Stimulated activated CD4-positive, alpha-beta T cell treated with anti-CD3 and anti-CD28 coated beads, Interleukin-2, amount 100 ng/mL, for 48 hours (primary cell): ENCODE data around the gene SCYGR6.

Experiments
- DNase-seq, 2 donors: peaks; one replicate each; pipeline ENCODE4 v3.0.0-alpha.2; 2020

Gene SCYGR6

DNA sequence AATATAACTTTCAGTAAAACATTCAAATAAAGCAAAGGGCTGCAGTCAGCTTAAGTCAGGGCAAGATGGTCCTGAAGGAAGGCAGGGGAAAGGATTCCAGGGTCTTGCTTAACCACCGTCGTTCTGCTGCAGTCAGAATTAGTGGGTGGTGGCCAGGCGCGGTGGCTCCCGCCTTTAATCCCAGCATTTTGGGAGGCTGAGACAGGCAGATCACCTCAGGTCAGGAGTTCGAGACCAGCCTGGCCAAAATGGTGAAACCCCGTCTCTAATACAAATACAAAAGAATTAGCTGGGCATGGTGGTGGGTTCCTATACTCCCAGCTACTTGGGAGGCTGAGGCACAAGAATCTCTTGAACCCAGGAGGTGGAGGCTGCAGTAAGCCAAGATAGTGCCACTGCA is 13.6 kb downstream of the SCYGR6 start:
- no peak for DNase-seq

DNA sequence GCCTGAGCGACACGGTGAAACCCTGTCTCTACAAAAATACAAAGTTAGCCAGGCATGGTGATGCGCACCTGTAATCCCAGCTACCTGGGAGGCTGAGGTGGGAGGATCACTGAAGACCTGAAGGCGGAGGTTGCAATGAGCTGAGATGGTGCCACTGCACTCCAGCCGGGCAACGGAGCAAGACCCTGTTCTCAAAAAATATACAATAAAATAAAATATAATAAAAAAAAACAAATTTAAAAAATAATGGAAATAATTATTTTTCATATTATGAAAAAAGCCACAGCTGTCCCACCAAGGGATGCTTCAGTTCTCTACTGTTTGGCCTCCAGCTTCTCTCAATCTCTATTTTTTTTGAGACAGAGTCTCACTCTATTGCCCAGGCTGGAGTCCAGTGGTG is 17.2 kb downstream of the SCYGR6 start:
- no peak for DNase-seq

DNA sequence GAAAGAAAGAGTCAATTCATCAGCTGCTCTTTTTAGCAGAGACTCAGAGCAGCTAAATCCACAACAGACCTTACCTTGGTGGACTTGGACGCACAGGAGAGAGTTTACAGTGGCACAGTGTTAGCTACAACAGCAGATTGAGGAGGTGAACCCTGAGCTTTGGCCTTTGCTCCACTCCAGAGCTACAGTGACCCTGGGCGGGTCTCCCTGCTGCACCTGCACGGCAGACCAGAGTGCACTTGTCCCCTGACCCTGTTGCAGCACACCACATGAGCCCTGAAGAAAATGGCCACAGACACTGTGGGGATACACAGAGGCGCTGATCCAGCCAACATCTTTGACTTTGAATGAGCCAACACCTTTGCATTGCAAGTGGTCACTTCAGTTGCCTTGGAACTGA is 17.7 kb downstream of the SCYGR6 start:
- no peak for DNase-seq

DNA sequence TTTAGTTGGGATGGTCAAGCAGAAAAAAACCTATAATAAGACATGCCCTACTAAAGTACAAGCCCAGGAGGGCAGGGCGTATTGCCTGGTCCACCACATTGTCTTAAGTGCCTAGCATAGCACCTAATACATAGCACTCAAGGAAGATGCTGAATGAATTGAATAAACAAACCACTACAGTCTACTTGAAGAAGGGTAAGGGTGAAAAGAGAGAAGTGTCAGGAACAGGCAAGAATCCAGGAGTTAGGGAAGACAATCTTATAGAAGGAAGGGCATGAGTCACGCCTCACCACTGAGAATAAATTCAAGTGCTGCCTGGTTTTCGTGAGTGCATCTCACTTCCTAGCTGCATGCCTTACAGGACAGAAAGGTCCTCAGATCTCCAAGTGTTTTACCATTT is 20.6 kb downstream of the SCYGR6 start:
- no peak for DNase-seq

DNA sequence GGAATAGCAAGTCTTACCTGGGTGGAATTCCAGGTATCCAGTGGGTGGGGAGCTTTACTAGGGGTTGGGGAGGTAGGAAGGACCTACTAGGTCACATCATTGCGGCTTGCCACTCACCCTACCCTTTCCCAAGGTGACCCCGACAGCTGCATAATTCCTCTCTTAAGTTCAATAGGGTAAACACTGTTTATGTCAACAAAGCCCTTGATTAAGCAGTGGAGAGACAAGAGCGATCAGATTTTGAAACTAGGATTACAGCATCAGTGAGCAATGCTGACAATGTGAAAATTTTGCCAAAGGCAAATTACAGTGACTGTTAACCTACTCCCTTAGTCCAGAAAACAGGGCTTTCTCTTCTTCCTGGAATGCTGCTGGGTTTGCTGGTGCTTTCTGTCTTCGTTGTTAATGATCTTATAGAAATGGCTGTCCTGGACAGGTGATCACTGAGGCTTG is 21.3 kb downstream of the SCYGR6 start:
- DNase-seq: no peak

DNA sequence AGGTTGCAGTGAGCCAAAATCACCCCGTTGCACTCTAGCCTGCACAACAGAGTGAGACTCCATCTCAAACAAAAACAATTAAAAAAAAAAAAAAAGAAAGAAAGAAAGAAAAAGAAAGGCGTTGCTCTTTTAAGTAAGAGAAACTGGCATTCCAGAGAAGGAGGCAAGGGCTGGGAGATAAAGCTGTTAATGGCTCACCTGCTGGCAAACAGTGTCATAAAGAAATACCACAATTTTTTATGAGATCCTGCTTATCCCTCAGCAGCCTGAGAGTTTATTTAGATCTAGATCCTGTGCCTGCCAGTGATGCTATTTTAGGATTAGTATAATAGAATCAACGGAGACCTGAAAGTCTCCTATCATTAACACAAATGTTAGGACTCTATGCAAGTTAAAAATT is 23.0 kb downstream of the SCYGR6 start:
- DNase-seq: no peak

DNA sequence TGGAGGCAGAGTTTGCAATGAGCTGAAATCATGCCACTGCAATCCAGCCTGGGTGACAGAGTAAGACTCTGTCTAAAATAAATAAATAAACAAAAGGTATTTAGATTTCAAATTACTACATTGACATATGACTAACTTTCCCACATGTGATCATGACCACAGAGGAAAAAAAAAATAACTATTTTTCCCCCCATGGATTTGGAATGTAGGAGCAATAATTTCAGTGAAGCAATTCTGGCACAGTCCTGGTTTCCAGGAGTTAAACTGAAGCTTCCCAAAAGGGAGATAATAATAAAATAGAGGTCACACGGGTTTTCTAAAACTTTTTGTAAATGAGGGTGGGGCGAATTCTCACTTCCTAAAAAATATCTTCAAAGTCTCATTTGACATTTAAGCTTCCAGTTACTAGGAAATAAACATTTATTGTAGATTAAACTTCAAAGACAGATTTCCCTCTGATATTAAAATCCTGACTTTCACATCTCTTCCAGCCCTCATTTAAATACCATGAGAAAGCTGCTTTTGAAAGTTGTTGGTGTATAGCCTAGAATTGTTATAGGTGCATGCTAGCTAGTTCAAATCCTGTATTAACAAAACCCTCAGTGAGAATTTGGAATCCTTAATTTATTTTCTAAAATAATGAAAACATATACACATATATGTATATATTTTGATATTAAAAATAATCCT is 27.4 kb downstream of the SCYGR6 start:
- no peak for DNase-seq

DNA sequence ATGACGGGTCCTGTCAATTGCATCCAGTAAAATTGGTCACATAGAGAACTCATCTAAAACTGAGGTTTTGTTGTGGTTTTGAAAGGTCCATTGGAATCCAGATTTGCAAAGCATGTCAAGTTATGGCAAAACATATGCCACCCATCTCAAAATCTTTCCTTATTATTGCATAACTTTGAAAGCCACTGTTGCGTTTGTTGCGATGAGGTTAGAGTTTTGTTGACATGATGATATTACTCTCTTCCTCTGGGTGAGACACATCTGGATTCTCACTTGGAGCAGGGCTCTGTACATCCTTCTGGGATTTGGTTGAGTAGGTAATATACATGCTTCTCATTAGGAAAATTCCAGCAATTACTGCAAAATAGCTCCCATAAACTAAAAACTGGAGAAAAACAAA is 37.4 kb downstream of the SCYGR6 start:
- no peak for DNase-seq

DNA sequence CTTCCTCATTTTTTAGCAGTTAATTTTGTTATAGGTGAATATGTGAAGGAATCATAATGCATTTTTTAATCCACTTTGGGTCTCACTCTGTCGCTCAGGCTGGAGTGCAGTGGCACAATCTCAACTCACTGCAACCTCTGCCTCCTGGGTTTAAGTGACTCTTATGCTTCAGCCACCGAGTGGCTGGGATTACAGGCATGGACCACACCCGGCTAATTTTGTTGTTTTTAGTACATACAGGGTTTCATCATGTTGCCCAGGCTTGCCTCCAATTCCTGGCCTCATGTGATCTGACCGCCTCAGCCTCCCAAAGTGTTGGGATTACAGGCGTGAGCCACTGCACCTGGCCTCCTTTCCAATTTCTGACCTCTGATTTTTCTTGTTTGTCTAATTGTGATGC is 40.3 kb downstream of the SCYGR6 start:
- DNase-seq: no peak

DNA sequence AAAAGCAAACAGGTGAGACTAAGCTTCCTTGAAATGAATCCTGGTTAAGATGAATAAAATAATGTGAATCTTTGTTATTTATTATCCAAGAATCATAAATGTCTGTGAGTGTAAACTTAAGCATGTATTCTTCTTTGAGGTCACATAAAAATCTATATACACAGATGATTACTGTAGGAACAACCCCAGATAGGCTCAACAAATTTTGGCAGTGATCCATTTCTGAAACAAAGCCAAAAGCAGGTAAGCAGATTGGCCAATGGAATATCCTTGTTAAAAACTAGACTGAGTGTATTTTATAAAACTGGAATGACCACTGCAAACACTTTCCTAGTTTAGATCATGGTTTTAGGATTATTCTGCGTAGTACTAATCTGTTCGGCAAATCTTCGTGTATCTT is 46.6 kb downstream of the SCYGR6 start:
- no peak for DNase-seq

DNA sequence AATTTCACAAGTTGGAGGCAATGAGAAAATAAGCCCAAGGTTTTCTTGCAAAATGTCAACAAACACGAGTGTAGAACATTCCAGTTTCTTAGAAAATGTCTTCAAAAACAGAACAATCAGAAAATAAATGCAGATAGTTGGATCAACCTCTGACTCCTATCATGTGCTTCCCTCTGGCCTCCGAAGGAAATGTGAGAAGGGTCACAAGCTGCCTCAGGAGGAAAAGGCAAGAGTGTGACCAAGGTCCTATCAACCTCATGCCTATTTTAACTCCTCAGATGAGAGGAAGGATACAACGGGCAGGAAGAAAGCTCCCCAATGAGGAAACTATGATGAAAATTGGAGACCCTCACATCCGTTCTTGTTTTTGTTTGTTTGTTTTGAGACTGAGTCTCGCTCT is 50.1 kb downstream of the SCYGR6 start:
- DNase-seq: no peak
